ENCODE measurements around the gene PCDHB10.
"Not testable (repeated sequence)": the region's sequence is repeated elsewhere in the genome, so short reads cannot be mapped to it uniquely, and the experiment has no call there.

The PCDHB10 gene

GRCh38 chr5:141172381-141173204 is 19.6 kb upstream of the PCDHB10 start, which contains the start of gene PCDHB7:
PCDHB7 (plus strand) TSS chr5:141172644; CDS start chr5:141172836, 192 bp downstream.
- Histone ChIP-seq H3K27ac (ENCODE audit: low read depth, low read length) (no peak within 1 kb of the TSS), H3K9me3 (ENCODE audit: control insufficient read depth in 1 of 2, low read length in 2 of 2) (peaks cover 16 to 26% of the 10 kb centered on the region in 2 donors), H3K9ac (ENCODE audit: low read depth in 1 of 2, low read length in 2 of 2) (no peak within 1 kb of the TSS), H3K27me3 (ENCODE audit: control insufficient read depth in 1 of 2, insufficient read depth in 2 of 2, low read length in 2 of 2) (no peaks in the 10 kb centered on the region), H3K36me3 (ENCODE audit: control insufficient read depth in 1 of 2, insufficient read depth in 2 of 2, low read length in 2 of 2) (no peaks in the 10 kb centered on the region), H3K4me3 (ENCODE audit: low read depth in 1 of 2, low read length in 2 of 2) (peak within 1 kb of the TSS in 1 of 2 donors; percentile 9), H3K4me1 (ENCODE audit: control insufficient read depth in 1 of 2, insufficient read depth in 2 of 2, low read length in 2 of 2) (no peaks in the 10 kb centered on the region)

GRCh38 chr5:141174291-141175104 is 17.7 kb upstream of the PCDHB10 start:
- not testable (repeated sequence) for H3K27ac ChIP-seq (ENCODE audit: low read depth, low read length); H3K4me3 ChIP-seq (ENCODE audit: low read depth in 1 of 2, low read length in 2 of 2); H3K4me1 ChIP-seq (ENCODE audit: control insufficient read depth in 1 of 2, insufficient read depth in 2 of 2, low read length in 2 of 2); H3K27me3 ChIP-seq (ENCODE audit: control insufficient read depth in 1 of 2, insufficient read depth in 2 of 2, low read length in 2 of 2); H3K36me3 ChIP-seq (ENCODE audit: control insufficient read depth in 1 of 2, insufficient read depth in 2 of 2, low read length in 2 of 2); H3K9ac ChIP-seq (ENCODE audit: low read depth in 1 of 2, low read length in 2 of 2)
- peaks cover 16 to 30% of the 10 kb centered on the region in 2 donors for H3K9me3 ChIP-seq (ENCODE audit: control insufficient read depth in 1 of 2, low read length in 2 of 2)

- Histone ChIP-seq H3K4me3 (ENCODE audit: low read depth in 1 of 2, low read length in 2 of 2) (no peak overlapping the region), H3K36me3 (ENCODE audit: control insufficient read depth in 1 of 2, insufficient read depth in 2 of 2, low read length in 2 of 2) (no peaks in the 10 kb centered on the region), H3K9me3 (ENCODE audit: control insufficient read depth in 1 of 2, low read length in 2 of 2) (peaks cover 16 to 30% of the 10 kb centered on the region in 2 donors), H3K27me3 (ENCODE audit: control insufficient read depth in 1 of 2, insufficient read depth in 2 of 2, low read length in 2 of 2) (no peaks in the 10 kb centered on the region), H3K9ac (ENCODE audit: low read depth in 1 of 2, low read length in 2 of 2) (no peak overlapping the region), H3K4me1 (ENCODE audit: control insufficient read depth in 1 of 2, insufficient read depth in 2 of 2, low read length in 2 of 2) (no peaks in the 10 kb centered on the region), H3K27ac (ENCODE audit: low read depth, low read length) (no peak overlapping the region)
These were observed 16.2 kb upstream of the PCDHB10 start for GRCh38 chr5:141175933-141176332.

- H3K4me3 ChIP-seq (ENCODE audit: low read depth in 1 of 2, low read length in 2 of 2); H3K27me3 ChIP-seq (ENCODE audit: control insufficient read depth in 1 of 2, insufficient read depth in 2 of 2, low read length in 2 of 2); H3K36me3 ChIP-seq (ENCODE audit: control insufficient read depth in 1 of 2, insufficient read depth in 2 of 2, low read length in 2 of 2); H3K9ac ChIP-seq (ENCODE audit: low read depth in 1 of 2, low read length in 2 of 2); H3K27ac ChIP-seq (ENCODE audit: low read depth, low read length); H3K4me1 ChIP-seq (ENCODE audit: control insufficient read depth in 1 of 2, insufficient read depth in 2 of 2, low read length in 2 of 2): not testable (repeated sequence)
- peaks cover 16 to 38% of the 10 kb centered on the region in 2 donors for H3K9me3 ChIP-seq (ENCODE audit: control insufficient read depth in 1 of 2, low read length in 2 of 2)
These were observed 14.5 kb upstream of the PCDHB10 start, which contains the start of gene PCDHB8 for GRCh38 chr5:141177577-141178191. PCDHB8 (plus strand) TSS chr5:141177790; CDS start chr5:141178035, 245 bp downstream.

GRCh38 chr5:141179371-141179770 is 12.8 kb upstream of the PCDHB10 start:
- H3K9me3 ChIP-seq (ENCODE audit: control insufficient read depth in 1 of 2, low read length in 2 of 2) = peaks cover 12 to 36% of the 10 kb centered on the region in 2 donors
- not testable (repeated sequence) for H3K4me3 ChIP-seq (ENCODE audit: low read depth in 1 of 2, low read length in 2 of 2); H3K27ac ChIP-seq (ENCODE audit: low read depth, low read length); H3K4me1 ChIP-seq (ENCODE audit: control insufficient read depth in 1 of 2, insufficient read depth in 2 of 2, low read length in 2 of 2); H3K27me3 ChIP-seq (ENCODE audit: control insufficient read depth in 1 of 2, insufficient read depth in 2 of 2, low read length in 2 of 2); H3K9ac ChIP-seq (ENCODE audit: low read depth in 1 of 2, low read length in 2 of 2); H3K36me3 ChIP-seq (ENCODE audit: control insufficient read depth in 1 of 2, insufficient read depth in 2 of 2, low read length in 2 of 2)

GRCh38 chr5:141179876-141180275 is 12.3 kb upstream of the PCDHB10 start:
- H3K36me3 ChIP-seq (ENCODE audit: control insufficient read depth in 1 of 2, insufficient read depth in 2 of 2, low read length in 2 of 2); H3K27me3 ChIP-seq (ENCODE audit: control insufficient read depth in 1 of 2, insufficient read depth in 2 of 2, low read length in 2 of 2); H3K27ac ChIP-seq (ENCODE audit: low read depth, low read length); H3K4me1 ChIP-seq (ENCODE audit: control insufficient read depth in 1 of 2, insufficient read depth in 2 of 2, low read length in 2 of 2); H3K4me3 ChIP-seq (ENCODE audit: low read depth in 1 of 2, low read length in 2 of 2); H3K9ac ChIP-seq (ENCODE audit: low read depth in 1 of 2, low read length in 2 of 2): not testable (repeated sequence)
- peaks cover 12 to 34% of the 10 kb centered on the region in 2 donors for H3K9me3 ChIP-seq (ENCODE audit: control insufficient read depth in 1 of 2, low read length in 2 of 2)

GRCh38 chr5:141180313-141180712 is 11.8 kb upstream of the PCDHB10 start:
- Histone ChIP-seq H3K9me3 (ENCODE audit: control insufficient read depth in 1 of 2, low read length in 2 of 2) (peaks cover 12 to 29% of the 10 kb centered on the region in 2 donors), H3K9ac (ENCODE audit: low read depth in 1 of 2, low read length in 2 of 2) (no peak overlapping the region), H3K36me3 (ENCODE audit: control insufficient read depth in 1 of 2, insufficient read depth in 2 of 2, low read length in 2 of 2) (no peaks in the 10 kb centered on the region), H3K27ac (ENCODE audit: low read depth, low read length) (no peak overlapping the region), H3K27me3 (ENCODE audit: control insufficient read depth in 1 of 2, insufficient read depth in 2 of 2, low read length in 2 of 2) (no peaks in the 10 kb centered on the region), H3K4me3 (ENCODE audit: low read depth in 1 of 2, low read length in 2 of 2) (no peak overlapping the region), H3K4me1 (ENCODE audit: control insufficient read depth in 1 of 2, insufficient read depth in 2 of 2, low read length in 2 of 2) (no peaks in the 10 kb centered on the region)

GRCh38 chr5:141182248-141182647 is 9.9 kb upstream of the PCDHB10 start, which contains the start of gene PCDHB16:
PCDHB16 (plus strand) TSS chr5:141182387; CDS start chr5:141182560, 173 bp downstream.
- Histone ChIP-seq H3K9me3 (ENCODE audit: control insufficient read depth in 1 of 2, low read length in 2 of 2) (peaks cover 9 to 27% of the 10 kb centered on the region in 2 donors), H3K36me3 (ENCODE audit: control insufficient read depth in 1 of 2, insufficient read depth in 2 of 2, low read length in 2 of 2) (no peaks in the 10 kb centered on the region), H3K9ac (ENCODE audit: low read depth in 1 of 2, low read length in 2 of 2) (no peak within 1 kb of the TSS), H3K4me3 (ENCODE audit: low read depth in 1 of 2, low read length in 2 of 2) (peak within 1 kb of the TSS in 1 of 2 donors; percentile 21), H3K27ac (ENCODE audit: low read depth, low read length) (no peak within 1 kb of the TSS), H3K4me1 (ENCODE audit: control insufficient read depth in 1 of 2, insufficient read depth in 2 of 2, low read length in 2 of 2) (no peaks in the 10 kb centered on the region), H3K27me3 (ENCODE audit: control insufficient read depth in 1 of 2, insufficient read depth in 2 of 2, low read length in 2 of 2) (no peaks in the 10 kb centered on the region)

GRCh38 chr5:141184117-141184855 is 7.9 kb upstream of the PCDHB10 start:
- H3K27ac ChIP-seq (ENCODE audit: low read depth, low read length); H3K27me3 ChIP-seq (ENCODE audit: control insufficient read depth in 1 of 2, insufficient read depth in 2 of 2, low read length in 2 of 2); H3K36me3 ChIP-seq (ENCODE audit: control insufficient read depth in 1 of 2, insufficient read depth in 2 of 2, low read length in 2 of 2); H3K9ac ChIP-seq (ENCODE audit: low read depth in 1 of 2, low read length in 2 of 2); H3K4me3 ChIP-seq (ENCODE audit: low read depth in 1 of 2, low read length in 2 of 2); H3K4me1 ChIP-seq (ENCODE audit: control insufficient read depth in 1 of 2, insufficient read depth in 2 of 2, low read length in 2 of 2): not testable (repeated sequence)
- H3K9me3 ChIP-seq (ENCODE audit: control insufficient read depth in 1 of 2, low read length in 2 of 2) = peaks cover 17% of the 10 kb centered on the region in 2 donors

All from duodenal mucosa (tissue), 2 donors.